Activated CD4-positive, alpha-beta T cell treated with anti-CD3 and anti-CD28 coated beads, Interleukin-2, amount 50 U/mL, for 16 hours (primary cell): Measurements from ENCODE around the gene NAP1L4.

Experiments used
- DNase-seq: peaks from one replicate; pipeline ENCODE4 v3.0.0-alpha.2; 2020

The NAP1L4 gene

GRCh38 chr11:3010521-3011275, 18.6 kb upstream of the NAP1L4 start:
- DNase-seq: peak; percentile 30

DNA sequence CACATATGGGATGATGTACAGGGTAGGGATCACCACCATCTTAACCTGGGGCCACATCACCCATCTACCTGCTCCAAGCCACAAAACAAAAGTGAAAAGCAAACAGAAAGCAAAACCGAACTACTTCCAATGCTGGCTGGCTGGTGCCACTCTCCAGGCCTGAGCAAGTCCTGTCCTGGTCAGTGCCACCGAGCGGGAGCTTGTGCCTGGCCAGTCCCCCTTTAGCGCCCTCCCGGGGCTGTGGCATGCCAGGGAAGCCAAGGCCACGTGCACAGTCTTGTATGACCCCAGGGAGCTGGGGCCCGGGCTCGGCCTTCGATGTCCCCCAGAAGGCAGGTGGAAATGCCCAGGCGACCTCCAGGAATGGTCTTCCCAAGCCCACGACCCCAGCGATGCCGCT, 17.9 kb upstream of the NAP1L4 start:
- no peak for DNase-seq

GRCh38 chr11:3009481-3009880, 17.4 kb upstream of the NAP1L4 start:
- no peak for DNase-seq

GRCh38 chr11:3008746-3009336, 16.7 kb upstream of the NAP1L4 start:
- DNase-seq: no peak

- DNase-seq: no peak
These were observed 15.4 kb upstream of the NAP1L4 start for GRCh38 chr11:3007404-3008010.

DNA sequence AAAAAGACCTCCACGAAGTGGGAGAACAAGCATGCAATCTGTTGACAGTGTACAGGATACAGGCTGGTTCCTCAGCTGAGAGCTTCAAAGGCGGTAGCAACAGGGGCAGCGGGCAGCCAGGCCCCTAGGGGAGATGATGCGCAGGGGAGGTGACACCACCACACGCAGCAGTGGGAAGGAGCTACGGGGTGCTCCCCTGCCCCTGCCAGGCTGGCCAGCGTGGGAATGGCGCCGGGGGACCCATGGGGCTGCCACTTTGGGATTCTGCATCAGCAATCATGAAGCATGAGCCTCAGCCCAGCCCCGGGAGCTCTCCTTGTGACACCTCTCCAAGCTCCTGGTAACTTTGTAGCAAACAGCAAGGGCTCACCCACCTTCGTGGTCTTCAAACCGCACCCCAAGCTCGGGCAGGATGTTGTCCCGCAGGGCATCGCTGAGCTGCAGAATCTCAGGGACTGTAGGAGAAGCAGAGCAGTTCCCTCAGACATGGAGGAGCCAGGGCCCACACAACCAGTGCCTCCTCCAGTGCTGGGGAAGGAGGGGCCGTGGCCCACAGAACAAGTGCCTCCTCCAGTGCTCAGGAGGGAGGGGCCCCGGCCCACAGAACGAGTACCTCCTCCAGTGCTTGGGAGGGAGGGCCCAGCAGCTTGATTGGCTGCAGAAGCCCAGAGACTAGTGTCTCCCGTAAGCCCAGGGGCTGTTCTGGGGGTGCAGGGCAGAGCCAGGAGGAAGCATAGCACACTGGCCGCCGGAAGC, 14.6 kb upstream of the NAP1L4 start:
- no peak for DNase-seq

GRCh38 chr11:3004481-3004880, 12.4 kb upstream of the NAP1L4 start:
- no peak for DNase-seq

GRCh38 chr11:3003396-3004231, 11.5 kb upstream of the NAP1L4 start:
- no peak for DNase-seq

GRCh38 chr11:3002871-3003270, 10.7 kb upstream of the NAP1L4 start:
- DNase-seq: no peak

DNA sequence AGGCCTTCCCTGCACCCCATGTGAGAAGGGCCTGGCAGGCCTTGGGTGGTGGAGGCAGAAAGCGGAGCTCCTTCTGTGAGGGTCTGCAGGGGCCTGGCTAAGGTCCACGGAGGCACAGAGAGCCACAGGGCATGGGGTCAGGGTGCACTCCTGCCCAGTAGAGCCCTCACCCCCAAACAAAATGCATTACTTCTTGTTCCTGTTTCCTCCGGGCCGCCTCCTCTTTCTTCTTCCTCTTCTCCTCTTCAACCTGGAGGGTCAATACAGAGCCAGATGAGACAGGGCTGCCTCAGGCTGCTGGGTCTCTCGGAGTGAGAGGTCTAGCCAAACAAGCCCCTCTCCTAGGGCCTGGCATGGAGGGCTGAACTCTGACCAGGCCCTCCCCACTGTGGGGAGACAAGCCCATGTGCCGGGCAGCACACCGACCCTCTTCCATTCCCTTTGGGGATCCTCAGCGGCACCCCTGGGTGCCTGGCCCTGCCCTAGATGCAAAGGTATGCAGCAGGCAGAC, 10.3 kb upstream of the NAP1L4 start:
- DNase-seq: no peak

DNA sequence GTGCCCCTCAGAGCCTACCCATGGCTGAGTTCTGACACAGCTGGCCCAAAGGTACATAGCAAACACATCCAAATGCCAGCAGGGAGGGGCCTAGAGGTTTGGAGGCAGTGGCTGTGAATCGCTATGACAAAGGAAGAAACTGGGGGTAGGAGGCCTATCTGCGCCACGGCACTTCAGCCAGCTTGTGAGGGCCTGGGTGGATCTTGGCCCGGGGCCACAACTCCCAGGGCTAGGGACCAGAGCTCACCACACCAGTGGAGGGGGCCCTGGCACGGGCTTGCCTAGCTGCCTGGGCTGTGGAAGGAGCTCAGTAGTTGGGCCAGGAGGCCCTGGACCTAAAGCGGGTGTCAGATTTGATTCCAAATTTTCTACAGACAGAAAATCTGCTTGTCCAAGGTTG, 9.4 kb upstream of the NAP1L4 start:
- no peak for DNase-seq

DNA sequence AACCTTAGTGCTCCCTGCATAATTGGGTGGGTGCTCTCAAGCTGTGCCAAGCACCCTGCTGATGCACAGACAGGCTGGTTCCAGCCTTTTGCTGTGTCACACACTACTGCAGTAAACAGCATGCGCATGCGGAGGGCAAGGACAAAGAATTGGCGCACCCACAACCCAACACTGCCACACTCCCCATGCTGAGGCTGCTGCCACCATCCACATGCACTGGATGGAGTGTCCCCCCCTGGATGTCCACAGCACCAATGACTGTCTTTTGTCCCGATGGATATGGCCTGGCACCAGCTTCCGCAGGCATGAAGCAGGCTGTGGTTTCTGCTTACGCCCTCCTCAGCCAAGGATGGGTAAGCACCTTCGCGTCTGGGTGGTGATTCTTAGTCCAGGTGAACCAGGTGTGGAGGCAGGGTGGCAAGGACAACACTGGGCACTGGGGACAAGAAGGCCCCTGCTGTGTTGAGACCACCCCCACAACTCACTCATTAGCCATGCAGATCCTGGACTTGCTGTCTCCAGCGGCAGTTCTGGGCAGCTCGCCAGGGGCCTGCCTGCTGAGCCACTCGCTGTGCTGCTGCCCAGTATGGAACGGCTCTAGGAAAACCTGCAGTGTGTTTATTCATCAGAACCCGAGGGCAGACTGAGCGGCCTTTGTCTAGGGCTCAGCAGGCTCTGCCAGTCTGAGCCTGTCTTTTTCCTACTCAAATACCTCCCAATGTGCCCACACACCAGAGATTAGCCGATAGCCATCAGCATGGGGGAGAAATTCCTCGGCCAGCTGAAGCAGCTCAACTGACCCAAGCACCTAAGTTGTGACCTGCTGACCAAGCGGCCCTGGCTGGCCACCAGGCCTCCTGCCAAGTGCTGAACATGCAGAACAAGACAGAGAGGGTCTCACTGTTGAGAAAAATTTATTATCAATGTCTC, 8.2 kb upstream of the NAP1L4 start:
- no peak for DNase-seq

DNA sequence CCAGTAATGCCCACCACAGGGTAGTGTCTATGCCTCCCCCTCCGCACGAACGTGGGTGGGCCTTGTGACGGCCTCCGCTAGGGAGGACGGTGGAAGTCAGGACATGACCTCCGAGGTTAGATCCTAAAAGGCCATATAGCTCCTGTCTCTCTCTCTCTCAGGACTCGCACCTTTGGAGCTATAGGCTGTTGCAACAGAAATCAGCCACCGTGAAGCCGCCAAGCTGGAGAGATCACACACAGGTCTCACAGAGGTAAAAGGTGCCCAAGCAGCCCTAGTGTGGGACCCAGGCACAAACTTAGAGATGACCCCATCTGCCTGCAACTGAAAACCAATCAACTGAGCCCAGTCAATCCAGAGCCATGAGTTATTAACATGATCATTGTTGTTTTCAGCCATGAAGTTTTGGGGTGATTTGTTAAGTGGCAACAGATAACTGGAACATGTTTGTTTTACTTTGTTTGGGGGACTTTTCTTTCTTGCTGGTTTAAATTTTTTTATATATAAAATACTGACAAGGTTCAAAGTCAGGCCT, 7.4 kb upstream of the NAP1L4 start:
- no peak for DNase-seq

GRCh38 chr11:2998073-2998850, 6.1 kb upstream of the NAP1L4 start:
- DNase-seq: no peak

- DNase-seq: no peak
These were observed 5.3 kb upstream of the NAP1L4 start for GRCh38 chr11:2997406-2997805.

DNA sequence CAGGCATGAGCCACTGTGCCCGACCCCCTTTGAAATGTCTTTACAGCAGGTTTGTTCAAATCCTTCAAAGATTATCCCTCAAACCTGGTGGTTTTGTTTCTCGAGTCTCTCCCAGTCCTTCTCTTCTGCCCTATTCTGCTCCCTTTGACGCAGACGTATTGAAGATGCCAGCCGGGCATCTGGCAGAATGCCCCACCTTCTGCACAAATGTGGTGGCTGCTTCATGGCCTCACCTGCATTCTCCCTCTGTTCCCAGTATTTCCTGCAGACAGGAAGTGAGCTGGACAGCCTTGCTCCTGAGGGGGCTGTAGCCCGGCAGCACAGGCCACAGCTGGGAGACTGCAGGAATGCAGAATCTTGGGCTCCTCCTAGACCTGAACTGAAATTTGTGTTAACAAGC, 4.8 kb upstream of the NAP1L4 start:
- no peak for DNase-seq

DNA sequence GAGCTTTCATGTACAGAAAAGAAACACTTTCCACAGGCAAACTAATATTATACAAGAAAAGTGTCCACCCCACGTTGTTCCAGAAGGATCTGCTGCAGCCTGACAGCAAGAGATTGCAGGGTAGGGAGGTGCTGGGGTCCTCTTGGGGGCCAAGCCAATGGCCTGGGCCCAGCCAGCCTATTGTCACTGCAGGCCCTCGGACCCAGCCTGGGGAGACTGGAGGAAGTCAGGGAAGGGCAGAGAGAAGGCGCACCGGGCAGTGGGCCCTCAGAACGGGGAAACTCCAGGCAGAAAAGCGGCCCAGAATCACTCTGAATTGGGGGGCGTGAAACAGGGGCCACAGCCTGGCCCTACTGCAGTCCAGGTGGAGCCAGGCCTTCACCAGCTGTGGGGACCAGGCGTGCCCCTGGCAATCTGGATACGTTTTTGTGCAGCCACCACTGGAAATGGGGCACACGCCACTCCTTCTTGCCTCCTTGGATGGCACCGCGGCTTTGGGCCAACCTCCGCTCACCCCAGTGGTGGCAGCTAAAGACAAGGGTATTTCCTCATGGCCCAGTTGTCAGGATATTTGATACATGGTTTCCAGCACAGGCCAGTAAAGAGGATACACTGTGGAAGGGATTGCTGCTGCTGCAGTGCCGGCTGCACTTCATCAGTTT, 3.9 kb upstream of the NAP1L4 start:
- DNase-seq: no peak

DNA sequence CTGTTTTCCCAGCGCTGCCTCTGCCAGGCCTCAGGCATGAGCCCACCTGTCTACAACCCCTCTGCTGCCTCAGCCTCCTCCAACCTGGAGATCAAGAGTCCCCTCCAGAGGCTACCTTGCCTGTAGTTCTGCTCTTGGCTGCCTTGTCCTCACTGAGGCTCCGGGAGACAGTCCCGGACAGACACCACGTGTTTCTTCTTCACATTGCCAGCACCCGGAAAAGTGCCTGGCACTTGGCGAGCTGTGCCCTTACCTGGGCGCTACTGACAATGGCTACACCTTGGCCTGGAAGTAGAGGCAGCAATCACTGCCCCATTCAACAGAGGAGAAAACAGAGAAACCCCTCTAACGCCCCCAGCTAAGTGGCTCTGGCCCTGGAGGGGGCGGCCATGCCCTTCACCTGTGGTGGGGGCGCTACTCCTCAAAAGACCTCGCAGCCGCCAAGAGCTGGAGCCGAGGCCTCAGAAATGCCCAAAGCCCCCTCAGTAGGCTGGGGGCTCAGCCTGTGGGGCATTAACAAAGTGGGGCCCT, 3.0 kb upstream of the NAP1L4 start:
- no peak for DNase-seq

DNA sequence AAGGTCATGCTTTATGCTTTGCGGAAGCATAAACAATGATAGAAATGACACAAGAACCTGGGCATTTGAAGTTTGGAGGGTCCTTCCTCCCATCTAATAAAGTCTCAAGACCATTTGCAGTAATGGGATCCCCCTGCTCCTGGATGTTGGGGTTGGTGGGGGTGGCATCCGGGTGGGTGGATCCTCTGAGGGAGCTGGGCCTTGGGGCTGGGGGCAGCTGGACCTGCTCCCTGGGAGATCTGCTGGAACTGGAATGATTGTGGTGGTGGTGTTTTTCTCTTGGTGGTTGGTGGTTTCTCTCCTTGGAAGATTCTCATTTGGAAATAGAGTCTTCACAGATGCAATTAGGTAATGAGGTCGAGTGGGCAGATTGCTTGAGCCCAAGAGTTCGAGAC, 2.2 kb upstream of the NAP1L4 start:
- DNase-seq: no peak

- no peak for DNase-seq
These were observed 832 bp upstream of the NAP1L4 start for GRCh38 chr11:2992997-2993325.
